Neural progenitor cell (in vitro differentiated cells): ENCODE measurements around the gene PSMD13.

Source experiments
- CTCF ChIP-seq: fragments of 200-600 bp; sonication (generic); IDR thresholded peaks from 2 replicates; pipeline ENCODE4 v1.5.1; 2017; ENCODE audit warnings: antibody characterized with exemption, mild to moderate bottlenecking
- EZH2 ChIP-seq: fragments of 200-600 bp; sonication (generic); IDR thresholded peaks from 2 replicates; pipeline ENCODE4 v1.6.1; 2017; ENCODE audit warnings: antibody characterized with exemption, mild to moderate bottlenecking, moderate library complexity
- EZH2phosphoT487 ChIP-seq: fragments of 200-600 bp; sonication (generic); IDR thresholded peaks from 2 replicates; pipeline ENCODE4 v1.6.1; 2017; ENCODE audit warnings: antibody characterized with exemption

DNA sequence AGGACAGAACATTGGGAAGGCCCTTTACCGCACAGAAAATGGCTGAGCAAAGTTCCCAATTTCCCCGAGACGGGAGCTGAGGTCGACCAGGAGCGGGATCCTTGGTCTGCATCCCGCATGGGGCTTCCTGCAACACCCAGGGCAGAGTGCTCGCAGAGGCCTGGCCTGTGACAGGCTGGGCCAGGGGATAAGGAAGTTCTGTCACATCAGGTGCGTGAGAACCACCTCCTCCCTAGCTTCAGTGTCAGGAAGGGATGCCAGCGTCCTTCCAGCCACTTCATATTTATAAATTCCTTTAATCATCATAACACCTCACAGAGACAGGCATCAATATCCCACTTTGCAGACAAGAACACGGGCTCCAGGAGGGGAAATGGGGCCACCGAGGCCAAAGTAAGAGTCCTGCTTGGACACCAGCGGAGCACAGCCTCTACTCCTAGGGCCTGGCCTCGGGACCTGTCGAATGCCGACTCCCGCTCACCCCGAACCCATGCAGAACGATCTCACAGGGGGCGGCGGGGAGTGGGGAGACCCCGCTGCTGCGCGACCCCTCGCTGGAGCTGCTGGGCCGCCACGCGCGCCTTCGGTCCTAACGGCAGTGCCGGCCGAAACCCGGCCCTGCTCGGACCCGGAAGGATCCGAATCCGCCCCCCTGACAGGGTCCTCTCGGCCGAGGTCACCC is 30.1 kb upstream of the PSMD13 start:
- TF ChIP-seq CTCF (no peak), EZH2 (no peak), EZH2phosphoT487 (no peak)
